Colonic mucosa (tissue), 4 donors: Measurements from ENCODE around the gene SOHLH1. TPM values are rescaled to one million over a fixed set of nuclear protein-coding genes. Genes with fewer than 3 reads are reported as not detected.

Experiments
- DNase-seq: peaks from one replicate; pipeline ENCODE4 v3.0.0-alpha.2; 2020
- H3K27ac ChIP-seq: fragments of 200-600 bp; one replicate; pipeline ENCODE4 v1.8.0; 2021
- H3K27me3 ChIP-seq: fragments of 200-600 bp; one replicate; pipeline ENCODE4 v1.8.0; 2021
- H3K36me3 ChIP-seq: fragments of 200-600 bp; one replicate; pipeline ENCODE4 v1.8.0; 2021
- H3K4me1 ChIP-seq: fragments of 200-600 bp; one replicate; pipeline ENCODE4 v1.8.0; 2021; ENCODE audit warnings: mild to moderate bottlenecking
- H3K4me3 ChIP-seq: fragments of 200-600 bp; one replicate; pipeline ENCODE4 v1.8.0; 2021
- H3K9ac ChIP-seq, 2 donors: one replicate each; pipeline ENCODE4 v1.7.0; 2013; ENCODE audit warnings: control low read depth in 2 of 2, low read depth in 2 of 2, low read length in 2 of 2
- H3K9me3 ChIP-seq: fragments of 200-600 bp; one replicate; pipeline ENCODE4 v1.8.0; 2021
- intact Hi-C: fragments of 100-400 bp; cut with DNase I; formaldehyde crosslinking; loops from one replicate; pipeline ENCODE4 v1.14.1; 2022
- total RNA-seq, 2 donors: library from RNA; stranded (reverse); fragmentation: NEBNext Ultra II Directional in 1 of 2; extraction: Animal tissue kit (Norgen Biotek cat#: 25700) in 1 of 2; gene quantifications; one replicate each; pipeline ENCODE4 v1.2.1, GENCODE V29; 2021
- TF ChIP-seq, protein P1 (sequence below): fragments of 200-600 bp; IDR thresholded peaks from one replicate; pipeline ENCODE4 v1.8.0; 2022; ENCODE audit warnings: antibody characterized with exemption, mild to moderate bottlenecking
- donor health status: healthy.
- donor health status: DM: no; HTN: no; CAD: no.
- donor health status: DM: no; HTN: no; CAD: no.

SOHLH1 gene
- total RNA-seq, 2 donors from 2014 or later: not detected

DNA sequence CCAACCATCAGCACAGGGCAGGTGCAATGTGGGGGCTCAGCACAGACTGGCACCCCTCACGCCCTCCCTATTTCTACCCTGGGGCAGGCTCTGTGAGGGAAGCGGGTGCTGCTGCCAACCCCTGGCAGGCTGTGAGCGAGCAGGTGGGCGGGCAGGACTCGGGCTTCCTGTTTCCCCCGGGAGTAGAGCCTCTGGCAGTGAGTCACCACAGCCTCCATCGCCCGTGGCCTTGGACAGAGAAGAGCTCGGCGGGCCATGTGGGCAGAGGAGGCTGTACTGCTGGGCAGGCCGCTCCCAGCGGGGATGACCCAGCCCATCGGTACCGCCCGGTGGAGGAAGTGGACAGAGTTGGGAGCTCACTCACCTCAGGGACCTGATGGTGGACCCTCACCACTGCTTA, 19.3 kb upstream of the SOHLH1 start:
- H3K27me3 ChIP-seq: peaks cover 5% of the 10 kb centered on the region

DNA sequence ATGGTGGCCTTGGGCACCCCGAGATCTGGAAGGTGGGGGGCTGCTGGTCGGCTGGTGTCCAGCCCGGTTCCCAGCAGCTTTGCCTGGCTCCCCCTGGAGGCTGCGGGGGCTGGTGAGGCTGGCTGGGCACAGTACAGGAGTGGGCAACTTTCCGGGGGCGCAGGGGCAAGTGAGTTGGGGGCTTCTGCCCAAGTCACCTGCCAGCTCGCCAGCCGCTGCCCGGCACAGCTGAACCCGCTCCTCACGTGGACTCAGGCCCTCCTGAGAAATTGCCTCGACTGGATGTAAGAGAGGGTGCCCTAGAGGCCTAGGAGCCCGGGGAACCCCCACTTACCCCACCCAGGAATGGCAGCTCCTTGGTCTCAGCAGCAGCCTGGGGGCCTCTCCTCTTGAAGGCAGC, 18.1 kb upstream of the SOHLH1 start:
- Histone ChIP-seq H3K27me3 (peaks cover 5% of the 10 kb centered on the region), H3K4me1 (no peaks in the 10 kb centered on the region), H3K9me3 (no peaks in the 10 kb centered on the region), H3K4me3 (no peak overlapping the region), H3K36me3 (no peaks in the 10 kb centered on the region), H3K27ac (no peak overlapping the region), H3K9ac (no peak overlapping the region)
- intact Hi-C loops: no loop called here
- TF ChIP-seq, protein P1, sequence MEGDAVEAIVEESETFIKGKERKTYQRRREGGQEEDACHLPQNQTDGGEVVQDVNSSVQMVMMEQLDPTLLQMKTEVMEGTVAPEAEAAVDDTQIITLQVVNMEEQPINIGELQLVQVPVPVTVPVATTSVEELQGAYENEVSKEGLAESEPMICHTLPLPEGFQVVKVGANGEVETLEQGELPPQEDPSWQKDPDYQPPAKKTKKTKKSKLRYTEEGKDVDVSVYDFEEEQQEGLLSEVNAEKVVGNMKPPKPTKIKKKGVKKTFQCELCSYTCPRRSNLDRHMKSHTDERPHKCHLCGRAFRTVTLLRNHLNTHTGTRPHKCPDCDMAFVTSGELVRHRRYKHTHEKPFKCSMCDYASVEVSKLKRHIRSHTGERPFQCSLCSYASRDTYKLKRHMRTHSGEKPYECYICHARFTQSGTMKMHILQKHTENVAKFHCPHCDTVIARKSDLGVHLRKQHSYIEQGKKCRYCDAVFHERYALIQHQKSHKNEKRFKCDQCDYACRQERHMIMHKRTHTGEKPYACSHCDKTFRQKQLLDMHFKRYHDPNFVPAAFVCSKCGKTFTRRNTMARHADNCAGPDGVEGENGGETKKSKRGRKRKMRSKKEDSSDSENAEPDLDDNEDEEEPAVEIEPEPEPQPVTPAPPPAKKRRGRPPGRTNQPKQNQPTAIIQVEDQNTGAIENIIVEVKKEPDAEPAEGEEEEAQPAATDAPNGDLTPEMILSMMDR: no peak
- DNase-seq: no peak

More for the DNA sequence above, 19.3 kb upstream of the SOHLH1 start:
- Histone ChIP-seq H3K9me3 (no peaks in the 10 kb centered on the region), H3K4me1 (no peaks in the 10 kb centered on the region), H3K4me3 (no peak overlapping the region), H3K27ac (no peak overlapping the region), H3K36me3 (no peaks in the 10 kb centered on the region), H3K9ac (no peak overlapping the region)
- DNase-seq: no peak
- TF ChIP-seq, protein P1: no peak
- intact Hi-C loops: no loop called here

DNA sequence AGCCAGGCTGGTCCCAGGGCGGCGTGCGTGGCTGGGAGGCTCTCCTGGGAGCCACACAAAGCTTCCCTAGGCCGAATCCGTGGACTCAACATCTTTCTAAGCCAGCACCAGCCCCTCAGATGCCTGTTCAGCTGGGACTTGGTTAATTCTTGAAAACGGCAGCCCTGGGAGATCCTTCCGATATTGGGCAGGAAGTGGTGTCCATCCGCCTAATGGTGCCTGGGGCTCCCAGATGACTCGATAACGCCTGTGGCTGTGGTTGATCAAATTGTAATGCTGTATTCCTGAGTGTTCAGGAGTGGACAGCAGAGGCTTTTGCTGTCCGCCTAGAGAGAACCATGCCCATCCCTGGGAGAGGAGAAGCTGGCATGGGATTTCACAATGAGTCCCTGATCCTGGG, 16.8 kb upstream of the SOHLH1 start:
- no peak overlapping the region for H3K4me3 ChIP-seq
- no peak overlapping the region for H3K27ac ChIP-seq
- intact Hi-C loops: no loop called here
- no peaks in the 10 kb centered on the region for H3K4me1 ChIP-seq
- DNase-seq: no peak
- no peaks in the 10 kb centered on the region for H3K9me3 ChIP-seq
- H3K9ac ChIP-seq: no peak overlapping the region
- no peaks in the 10 kb centered on the region for H3K36me3 ChIP-seq
- TF ChIP-seq, protein P1: no peak
- H3K27me3 ChIP-seq: peaks cover 5% of the 10 kb centered on the region

DNA sequence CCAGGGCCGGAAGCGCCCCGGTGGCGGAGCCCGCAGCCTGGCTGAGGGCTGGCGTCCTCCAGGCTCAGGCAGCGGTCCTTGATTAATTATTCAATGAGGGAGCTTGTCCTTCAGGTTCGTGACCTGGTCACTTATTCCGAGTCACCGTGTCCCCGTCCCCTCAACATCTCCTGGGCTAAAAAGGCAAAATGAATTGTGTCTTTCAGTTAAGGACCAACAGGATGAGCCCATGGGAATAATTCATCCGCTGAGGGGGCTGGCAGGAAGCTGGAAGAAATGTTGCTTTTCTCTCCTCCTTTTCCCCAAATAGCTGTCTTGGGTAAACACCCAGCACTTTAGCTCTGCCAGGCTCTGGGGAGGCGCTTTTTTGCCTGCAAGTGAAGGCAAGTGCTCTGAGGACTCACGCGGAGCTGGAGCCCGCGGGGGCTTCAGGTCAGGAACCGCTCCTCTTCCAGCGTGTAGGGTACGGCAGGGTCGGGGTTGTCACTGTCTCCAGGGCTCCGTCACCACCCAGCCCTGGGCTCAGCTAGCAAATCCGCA, 15.8 kb upstream of the SOHLH1 start:
- intact Hi-C loops: no loop called here
- Histone ChIP-seq H3K4me3 (no peak overlapping the region), H3K9ac (no peak overlapping the region), H3K36me3 (no peaks in the 10 kb centered on the region), H3K9me3 (no peaks in the 10 kb centered on the region), H3K27ac (no peak overlapping the region), H3K27me3 (peaks cover 5% of the 10 kb centered on the region), H3K4me1 (no peaks in the 10 kb centered on the region)
- no peak for DNase-seq
- TF ChIP-seq, protein P1: no peak

DNA sequence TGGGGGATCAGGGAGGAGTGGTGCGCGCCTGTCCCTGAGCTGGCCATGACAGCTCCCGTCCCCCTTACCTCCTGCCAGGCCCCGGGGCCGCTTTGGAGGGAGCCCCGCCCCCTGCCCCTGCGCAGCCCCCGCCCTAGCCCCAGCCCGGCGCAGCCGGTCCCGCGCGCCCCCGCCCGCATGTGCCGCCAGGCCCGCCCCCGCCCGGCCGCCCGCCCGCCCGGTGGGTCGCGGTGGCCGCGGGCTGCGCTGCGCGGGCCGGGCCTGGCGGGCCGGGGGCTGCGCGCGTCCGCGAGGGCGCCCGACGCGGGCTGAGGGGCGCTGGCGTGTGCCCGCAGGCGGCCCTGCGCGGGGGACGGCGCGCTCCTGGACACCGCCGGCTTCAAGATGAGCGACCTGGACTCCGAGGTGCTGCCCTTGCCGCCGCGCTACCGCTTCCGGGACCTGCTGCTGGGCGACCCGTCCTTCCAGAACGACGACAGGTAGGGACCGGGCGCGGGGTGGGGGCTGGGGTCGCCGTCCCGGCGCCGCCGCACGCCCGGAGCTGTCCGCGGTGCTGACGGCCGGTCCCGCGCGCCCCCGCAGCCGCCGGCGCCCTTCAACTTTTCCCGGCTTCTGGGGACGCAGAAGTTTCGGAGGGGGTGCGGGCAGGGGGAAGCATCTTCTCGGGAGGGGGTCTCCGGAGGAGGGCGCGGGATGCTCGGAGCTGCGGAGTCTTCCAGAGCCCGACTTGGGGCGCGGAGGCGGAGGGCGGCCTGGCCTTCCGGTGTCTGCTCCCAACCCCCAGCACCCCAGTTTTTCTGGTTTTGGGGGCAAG, 15.2 kb upstream of the SOHLH1 start:
- H3K27me3 ChIP-seq: peaks cover 5% of the 10 kb centered on the region
- no peaks in the 10 kb centered on the region for H3K36me3 ChIP-seq
- H3K9ac ChIP-seq: no peak overlapping the region
- H3K4me1 ChIP-seq: no peaks in the 10 kb centered on the region
- no peaks in the 10 kb centered on the region for H3K9me3 ChIP-seq
- TF ChIP-seq, protein P1: no peak
- no peak overlapping the region for H3K4me3 ChIP-seq
- intact Hi-C loops: no loop called here
- DNase-seq: no peak
- no peak overlapping the region for H3K27ac ChIP-seq
